ENCODE data around the gene PEX14.

Gene PEX14

GRCh38 chr1:10620776-10621175 lies 146.0 kb downstream of the PEX14 start:
- H3K4me3 ChIP-seq (replicated peaks; ENCODE audit: low read depth, low read length) = no peak overlapping the region
- no peak for DNase-seq (ENCODE audit: extremely low read depth, low read depth)

GRCh38 chr1:10621906-10622305 lies 147.2 kb downstream of the PEX14 start:
- no peak for TF ChIP-seq CTCF (IDR thresholded peaks at IDR 0.05; ENCODE audit: low read depth, low read length, missing control alignments)

More at GRCh38 chr1:10620776-10621175, 146.0 kb downstream of the PEX14 start:
- TF ChIP-seq CTCF (IDR thresholded peaks at IDR 0.05; ENCODE audit: low read depth, low read length, missing control alignments) = no peak

GRCh38 chr1:10622910-10623685 lies 148.3 kb downstream of the PEX14 start:
- no peak for TF ChIP-seq CTCF (IDR thresholded peaks at IDR 0.05; ENCODE audit: low read depth, low read length, missing control alignments)
- no peak overlapping the region for H3K4me3 ChIP-seq (replicated peaks; ENCODE audit: low read depth, low read length)
- no peak for DNase-seq (ENCODE audit: extremely low read depth, low read depth)

More at GRCh38 chr1:10621906-10622305, 147.2 kb downstream of the PEX14 start:
- DNase-seq (ENCODE audit: extremely low read depth, low read depth) = no peak
- H3K4me3 ChIP-seq (replicated peaks; ENCODE audit: low read depth, low read length) = no peak overlapping the region

GRCh38 chr1:10623686-10624145 lies 149.0 kb downstream of the PEX14 start:
- TF ChIP-seq CTCF (IDR thresholded peaks at IDR 0.05; ENCODE audit: low read depth, low read length, missing control alignments) = no peak
- H3K4me3 ChIP-seq (replicated peaks; ENCODE audit: low read depth, low read length) = no peak overlapping the region
- no peak for DNase-seq (ENCODE audit: extremely low read depth, low read depth)

GRCh38 chr1:10624256-10625050 lies 149.7 kb downstream of the PEX14 start:
- TF ChIP-seq CTCF (IDR thresholded peaks at IDR 0.05; ENCODE audit: low read depth, low read length, missing control alignments) = no peak
- DNase-seq (ENCODE audit: extremely low read depth, low read depth) = no peak
- no peak overlapping the region for H3K4me3 ChIP-seq (replicated peaks; ENCODE audit: low read depth, low read length)

GRCh38 chr1:10625076-10625475 lies 150.3 kb downstream of the PEX14 start:
- DNase-seq (ENCODE audit: extremely low read depth, low read depth) = no peak
- TF ChIP-seq CTCF (IDR thresholded peaks at IDR 0.05; ENCODE audit: low read depth, low read length, missing control alignments) = no peak
- H3K4me3 ChIP-seq (replicated peaks; ENCODE audit: low read depth, low read length) = no peak overlapping the region
